MCF 10A (cell line): ENCODE measurements around the gene TEAD1. TPM values are rescaled to one million over a fixed set of nuclear protein-coding genes. Genes with fewer than 3 reads are reported as not detected.

ENCODE experiments used
- BruUV-seq: library from RNA; stranded (reverse); fragments of 400-500 nt; replicated peaks from 2 replicates; lab custom pipeline; 2021; lab: Mats Ljungman, UMichigan
- CTCF ChIA-PET: fragments of 300-600 bp; sonication (Branson Sonifier 250); formaldehyde crosslinking; extraction: SDS; loops from one replicate; lab custom pipeline; 2021; ENCODE audit warnings: antibody characterized with exemption, inconsistent platforms; lab: Yijun Ruan, JAX
- POLR2A ChIA-PET: fragments of 300-600, 350-650 bp; sonication (Branson Sonifier 250); formaldehyde crosslinking; extraction: SDS; loops from one replicate; lab custom pipeline; 2020; ENCODE audit warnings: antibody characterized with exemption, inconsistent platforms; lab: Yijun Ruan, JAX
- DNase-seq: peaks from one replicate; pipeline ENCODE4 v3.0.0-alpha.2; 2018; ENCODE audit not compliant: unreplicated experiment
- H3K27ac Mint-ChIP-seq: one replicate; pipeline ENCODE4 v1.8.0; 2022; ENCODE audit warnings: mild to moderate bottlenecking, low read depth, mixed read lengths; ENCODE audit not compliant: unreplicated experiment
- H3K27me3 Mint-ChIP-seq: one replicate; pipeline ENCODE4 v1.8.0; 2022; ENCODE audit warnings: mixed read lengths; ENCODE audit not compliant: insufficient read depth, unreplicated experiment
- H3K36me3 Mint-ChIP-seq: one replicate; pipeline ENCODE4 v1.8.0; 2022; ENCODE audit warnings: mild to moderate bottlenecking, moderate library complexity, mixed read lengths; ENCODE audit not compliant: insufficient read depth, unreplicated experiment
- H3K4me1 Mint-ChIP-seq: one replicate; pipeline ENCODE4 v1.8.0; 2022; ENCODE audit warnings: mixed read lengths; ENCODE audit not compliant: insufficient read depth, unreplicated experiment
- H3K4me3 Mint-ChIP-seq: one replicate; pipeline ENCODE4 v1.8.0; 2022; ENCODE audit warnings: mild to moderate bottlenecking, moderate library complexity, mixed read lengths; ENCODE audit not compliant: unreplicated experiment
- H3K9me3 Mint-ChIP-seq: one replicate; pipeline ENCODE4 v1.8.0; 2022; ENCODE audit warnings: mixed read lengths; ENCODE audit not compliant: unreplicated experiment
- intact Hi-C: fragments of 100-400 bp; cut with micrococcal nuclease; formaldehyde crosslinking; loops from 2 replicates; pipeline ENCODE4 v1.14.1; 2022
- total RNA-seq: library from RNA; stranded (reverse); gene quantifications from 2 replicates; pipeline ENCODE4 v1.2.3, GENCODE V29; 2022
- TF ChIP-seq, protein P1 (sequence below): fragments of 200-600 bp; IDR thresholded peaks from one replicate; pipeline ENCODE4 v1.8.0; 2022; ENCODE audit warnings: antibody characterized with exemption, mild to moderate bottlenecking; ENCODE audit not compliant: unreplicated experiment

The TEAD1 gene
- total RNA-seq, 1 experiment from 2014 or later: 123 TPM

DNA sequence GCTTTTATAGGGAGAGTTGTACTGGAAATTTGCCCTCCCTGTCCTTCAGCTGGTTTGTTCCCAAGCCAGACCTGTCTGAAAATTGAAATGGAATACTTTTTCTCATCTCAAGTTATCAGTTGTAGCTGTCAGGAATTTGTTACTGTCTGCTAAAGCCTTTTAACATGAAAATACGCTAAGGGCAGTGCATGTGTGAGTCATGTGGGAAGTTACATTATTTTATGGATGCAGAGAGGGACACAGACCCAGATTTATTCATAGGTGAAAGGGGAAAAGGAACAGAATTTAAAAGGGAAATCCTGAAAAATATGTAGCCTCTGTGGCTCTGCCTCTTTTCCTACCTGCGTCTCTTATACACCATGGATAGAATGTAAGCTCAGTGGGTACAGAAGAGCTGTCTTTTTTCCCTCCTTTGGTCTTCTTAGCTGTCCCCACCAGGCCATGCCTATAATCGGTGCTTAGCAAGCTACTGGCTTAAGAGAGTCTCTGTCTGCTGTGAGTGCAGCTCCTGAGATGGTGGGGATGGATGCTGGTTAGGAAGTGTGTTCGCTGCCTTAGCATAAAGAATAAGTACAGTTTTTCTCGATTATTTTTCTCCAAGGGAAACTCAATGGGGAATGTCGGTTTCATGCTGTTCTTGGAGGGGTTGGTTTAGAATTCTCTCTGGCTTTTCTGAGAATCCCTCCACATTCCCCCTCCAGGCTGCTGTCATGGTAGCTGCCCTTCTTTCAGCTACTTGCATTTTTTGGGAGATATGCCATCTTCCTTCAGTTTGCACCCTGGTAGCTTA, 166.8 kb downstream of the TEAD1 start:
- CTCF ChIA-PET: interaction anchor here (0.9 to 2.1 kb wide), 8 partner anchors 11 to 162 kb away, joined by 3 to 11 read pairs (median 4); no protein-coding TSS in a partner anchor

DNA sequence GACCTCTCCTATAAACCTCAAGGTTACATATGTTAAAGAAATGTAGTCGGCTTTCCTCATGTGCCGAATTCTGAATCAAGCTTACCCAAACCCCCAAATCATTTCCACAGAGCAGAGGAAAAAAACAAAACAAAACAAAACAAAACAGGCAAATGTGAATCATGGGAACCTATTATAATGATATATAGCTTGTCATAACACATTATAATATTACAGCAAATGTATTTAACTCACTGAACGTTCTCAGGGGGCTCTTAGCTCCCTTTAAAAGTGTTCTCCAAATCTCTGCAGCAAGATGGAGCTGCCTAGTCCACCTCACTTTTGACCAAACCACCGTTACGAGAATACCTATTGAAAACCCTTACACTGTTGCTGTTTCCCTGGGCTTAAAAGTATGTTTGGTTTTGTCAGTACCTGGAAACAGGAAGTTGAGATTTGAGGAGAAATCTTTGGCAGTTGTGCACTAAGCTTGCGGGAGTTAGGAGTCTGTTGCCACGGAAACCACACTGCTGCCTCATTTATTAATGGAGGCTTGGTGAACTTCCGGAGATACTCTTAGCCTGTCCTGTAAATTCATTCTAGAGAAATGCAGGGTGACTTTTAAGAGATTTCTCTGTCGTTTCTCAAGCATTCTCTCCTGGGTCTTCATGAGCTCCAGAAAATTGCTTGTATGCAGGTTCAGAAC, 167.9 kb downstream of the TEAD1 start:
- TF ChIP-seq, protein P1, sequence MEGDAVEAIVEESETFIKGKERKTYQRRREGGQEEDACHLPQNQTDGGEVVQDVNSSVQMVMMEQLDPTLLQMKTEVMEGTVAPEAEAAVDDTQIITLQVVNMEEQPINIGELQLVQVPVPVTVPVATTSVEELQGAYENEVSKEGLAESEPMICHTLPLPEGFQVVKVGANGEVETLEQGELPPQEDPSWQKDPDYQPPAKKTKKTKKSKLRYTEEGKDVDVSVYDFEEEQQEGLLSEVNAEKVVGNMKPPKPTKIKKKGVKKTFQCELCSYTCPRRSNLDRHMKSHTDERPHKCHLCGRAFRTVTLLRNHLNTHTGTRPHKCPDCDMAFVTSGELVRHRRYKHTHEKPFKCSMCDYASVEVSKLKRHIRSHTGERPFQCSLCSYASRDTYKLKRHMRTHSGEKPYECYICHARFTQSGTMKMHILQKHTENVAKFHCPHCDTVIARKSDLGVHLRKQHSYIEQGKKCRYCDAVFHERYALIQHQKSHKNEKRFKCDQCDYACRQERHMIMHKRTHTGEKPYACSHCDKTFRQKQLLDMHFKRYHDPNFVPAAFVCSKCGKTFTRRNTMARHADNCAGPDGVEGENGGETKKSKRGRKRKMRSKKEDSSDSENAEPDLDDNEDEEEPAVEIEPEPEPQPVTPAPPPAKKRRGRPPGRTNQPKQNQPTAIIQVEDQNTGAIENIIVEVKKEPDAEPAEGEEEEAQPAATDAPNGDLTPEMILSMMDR: no peak
- BruUV-seq: no TSS peak
- H3K9me3 Mint-ChIP-seq: no peaks in the 10 kb centered on the region
- H3K4me3 Mint-ChIP-seq: no peak overlapping the region
- CTCF ChIA-PET: interaction anchor here (0.6 to 2.1 kb wide), 11 partner anchors 10 to 512 kb away, joined by 3 to 11 read pairs (median 4); no protein-coding TSS in a partner anchor
- intact Hi-C loops: no loop called here
- H3K36me3 Mint-ChIP-seq: peaks cover 7% of the 10 kb centered on the region
- no peaks in the 10 kb centered on the region for H3K27me3 Mint-ChIP-seq
- peak overlapping the region; percentile 83 for H3K27ac Mint-ChIP-seq
- POLR2A ChIA-PET: interaction anchor here (0.6 to 5.5 kb wide), 18 partner anchors 10 to 163 kb away, joined by 3 to 49 read pairs (median 4); no protein-coding TSS in a partner anchor
- DNase-seq: peak; percentile 62
- H3K4me1 Mint-ChIP-seq: peaks cover 47% of the 10 kb centered on the region

More for the DNA sequence above, 166.8 kb downstream of the TEAD1 start:
- no TSS peak for BruUV-seq
- peak; percentile 58 for DNase-seq
- TF ChIP-seq, protein P1: no peak
- no peak overlapping the region for H3K4me3 Mint-ChIP-seq
- POLR2A ChIA-PET: interaction anchor here (0.6 to 5.5 kb wide), 18 partner anchors 9 to 410 kb away, joined by 3 to 49 read pairs (median 5); no protein-coding TSS in a partner anchor
- intact Hi-C loops: no loop called here
- H3K27ac Mint-ChIP-seq: peak overlapping the region; percentile 91
- H3K36me3 Mint-ChIP-seq: peaks cover 7% of the 10 kb centered on the region
- peaks cover 39% of the 10 kb centered on the region for H3K4me1 Mint-ChIP-seq
- no peaks in the 10 kb centered on the region for H3K9me3 Mint-ChIP-seq
- no peaks in the 10 kb centered on the region for H3K27me3 Mint-ChIP-seq

DNA sequence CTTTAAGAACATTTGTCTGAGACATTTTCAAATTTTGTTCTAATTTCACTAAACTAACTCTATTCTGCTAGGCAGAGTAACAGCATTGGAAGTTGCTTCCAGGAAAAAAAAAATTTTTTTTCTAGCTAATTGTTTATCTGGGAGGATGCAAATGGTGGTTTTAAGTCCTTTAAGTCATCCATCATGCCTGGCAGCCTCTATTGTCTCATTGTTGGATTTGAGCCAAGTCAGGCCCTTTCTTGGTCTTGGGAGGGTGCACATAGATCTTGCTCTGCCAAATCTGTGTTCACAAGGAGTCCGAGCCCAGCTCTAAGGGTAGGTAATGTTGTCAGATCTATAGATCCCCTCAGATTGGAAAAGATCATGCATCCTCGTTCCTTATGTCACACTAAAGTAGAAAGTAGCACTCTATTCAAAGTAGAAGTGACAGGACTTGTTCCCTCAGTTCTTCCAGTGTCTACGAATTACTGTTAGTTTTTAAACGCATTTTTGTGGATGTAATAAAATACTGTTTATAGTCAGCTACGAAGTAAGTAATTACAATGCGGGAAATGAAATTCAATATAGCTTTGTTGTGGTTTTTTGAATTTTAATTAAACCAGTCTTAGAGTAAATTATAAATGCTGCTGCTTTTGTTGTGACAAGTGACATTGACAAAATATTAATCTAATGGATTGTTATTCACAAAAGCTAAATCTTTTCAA, 168.9 kb downstream of the TEAD1 start:
- TF ChIP-seq, protein P1: no peak
- Mint-ChIP-seq H3K9me3 (no peaks in the 10 kb centered on the region), H3K27ac (peak overlapping the region; percentile 83), H3K4me1 (peaks cover 49% of the 10 kb centered on the region), H3K27me3 (no peaks in the 10 kb centered on the region), H3K4me3 (peak overlapping the region; percentile 38), H3K36me3 (peaks cover 7% of the 10 kb centered on the region)
- peak; percentile 91 for DNase-seq
- intact Hi-C loops: no loop called here
- ChIA-PET CTCF (interaction anchor here (0.6 to 2.0 kb wide), 6 partner anchors 10 to 513 kb away, joined by 3 to 10 read pairs (median 4); no protein-coding TSS in a partner anchor), POLR2A (interaction anchor here (0.6 to 5.5 kb wide), 12 partner anchors 11 to 556 kb away, joined by 3 to 49 read pairs (median 5); no protein-coding TSS in a partner anchor)
- BruUV-seq: no TSS peak
